Astrocyte (in vitro differentiated cells and primary cell): Measurements from ENCODE around the gene SEC63. TPM values are rescaled to one million over a fixed set of nuclear protein-coding genes. Genes with fewer than 3 reads are reported as not detected.

ENCODE experiments used
- DNase-seq: peaks from one replicate; pipeline ENCODE4 v3.0.0-alpha.2; 2010; ENCODE audit warnings: low read depth
- FAIRE-seq: peaks from 2 replicates; lab custom pipeline; 2011; peaks lifted over from hg19 to GRCh38; lab: Jason Lieb, UNC
- H2AFZ ChIP-seq: 2 replicates; pipeline ENCODE4 v1.6.0; 2012; ENCODE audit warnings: low read depth, low read length, inconsistent platforms
- H3K27ac ChIP-seq: 2 replicates; pipeline ENCODE4 v1.5.1; 2011; ENCODE audit warnings: low read depth, low read length, inconsistent platforms
- H3K27me3 ChIP-seq: 2 replicates; pipeline ENCODE4 v1.6.0; 2011; ENCODE audit warnings: low read length, inconsistent platforms; ENCODE audit not compliant: insufficient read depth
- H3K36me3 ChIP-seq: 2 replicates; pipeline ENCODE4 v1.5.1; 2011; ENCODE audit warnings: low read length, inconsistent platforms; ENCODE audit not compliant: insufficient read depth
- H3K4me1 ChIP-seq: 2 replicates; pipeline ENCODE4 v1.5.1; 2011; ENCODE audit warnings: low read length, inconsistent platforms; ENCODE audit not compliant: insufficient read depth
- H3K4me2 ChIP-seq: 2 replicates; pipeline ENCODE4 v1.6.0; 2012; ENCODE audit warnings: low read length, inconsistent platforms
- H3K4me3 ChIP-seq: 2 replicates; pipeline ENCODE4 v1.5.1; 2011; ENCODE audit warnings: low read depth, mild to moderate bottlenecking, low read length, inconsistent platforms; ENCODE audit not compliant: insufficient read depth
- H3K79me2 ChIP-seq: 2 replicates; pipeline ENCODE4 v1.6.0; 2012; ENCODE audit warnings: mild to moderate bottlenecking, low read length, inconsistent platforms; ENCODE audit not compliant: insufficient read depth
- H3K9ac ChIP-seq: 2 replicates; pipeline ENCODE4 v1.6.0; 2012; ENCODE audit warnings: mild to moderate bottlenecking, low read length, inconsistent platforms
- H3K9me3 ChIP-seq: 2 replicates; pipeline ENCODE4 v1.5.1; 2012; ENCODE audit warnings: low read depth, mild to moderate bottlenecking, low read length, inconsistent platforms; ENCODE audit not compliant: insufficient read depth
- H4K20me1 ChIP-seq: 2 replicates; pipeline ENCODE4 v1.6.0; 2012; ENCODE audit warnings: low read length, inconsistent platforms; ENCODE audit not compliant: insufficient read depth
- H3K27ac Mint-ChIP-seq: one replicate; pipeline ENCODE4 v1.8.0; 2021; ENCODE audit warnings: mild to moderate bottlenecking, mixed read lengths; ENCODE audit not compliant: unreplicated experiment
- H3K27me3 Mint-ChIP-seq: one replicate; pipeline ENCODE4 v1.8.0; 2021; ENCODE audit warnings: low read depth, mixed read lengths; ENCODE audit not compliant: unreplicated experiment
- H3K36me3 Mint-ChIP-seq: one replicate; pipeline ENCODE4 v1.8.0; 2021; ENCODE audit warnings: low read depth, mixed read lengths; ENCODE audit not compliant: unreplicated experiment
- H3K4me1 Mint-ChIP-seq: one replicate; pipeline ENCODE4 v1.8.0; 2021; ENCODE audit warnings: low read depth, mixed read lengths; ENCODE audit not compliant: unreplicated experiment
- H3K4me3 Mint-ChIP-seq: one replicate; pipeline ENCODE4 v1.8.0; 2021; ENCODE audit warnings: mild to moderate bottlenecking, moderate library complexity, mixed read lengths; ENCODE audit not compliant: unreplicated experiment
- H3K9me3 Mint-ChIP-seq: one replicate; pipeline ENCODE4 v1.8.0; 2021; ENCODE audit warnings: mild to moderate bottlenecking, mixed read lengths; ENCODE audit not compliant: unreplicated experiment
- EZH2 ChIP-seq: IDR thresholded peaks from 2 replicates; pipeline ENCODE4 v1.6.1; 2012; ENCODE audit warnings: mild to moderate bottlenecking, low read length, inconsistent platforms; ENCODE audit not compliant: insufficient read depth
- total RNA-seq: library from RNA; stranded (reverse); gene quantifications from 2 replicates; pipeline ENCODE4 v1.2.1, GENCODE V29; 2021
- TF ChIP-seq, protein P1 (sequence below): IDR thresholded peaks from 2 replicates; pipeline ENCODE4 v1.5.1; 2011; ENCODE audit warnings: low read depth, mild to moderate bottlenecking, inconsistent platforms, low read length, moderate library complexity; ENCODE audit not compliant: insufficient read depth

The SEC63 gene
- total RNA-seq, 1 donor from 2014 or later: 161 TPM

DNA sequence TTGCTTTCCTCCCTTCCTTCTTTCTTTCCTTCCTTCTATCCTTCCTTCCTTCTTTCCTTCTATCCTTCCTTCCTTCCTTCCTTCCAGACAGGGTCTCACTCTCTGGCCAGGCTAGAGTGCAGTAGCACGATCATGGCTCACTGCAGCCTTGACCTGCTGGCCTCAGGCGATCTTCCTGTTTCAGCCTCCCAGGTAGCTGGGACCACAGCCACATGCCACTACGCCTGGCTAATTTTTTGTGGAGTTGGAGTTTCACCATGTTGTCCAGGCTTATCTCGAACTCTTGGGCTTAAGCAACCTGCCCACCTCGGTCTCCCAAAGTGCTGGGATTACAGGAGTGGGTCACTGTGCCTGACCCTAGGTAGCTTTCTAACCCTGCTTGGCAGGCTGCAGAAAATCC lies 12.2 kb upstream of the SEC63 start:
- Mint-ChIP-seq H3K27me3 (peaks cover 9% of the 10 kb centered on the region), H3K27ac (no peak overlapping the region), H3K9me3 (no peaks in the 10 kb centered on the region), H3K4me3 (no peak overlapping the region), H3K36me3 (no peaks in the 10 kb centered on the region), H3K4me1 (no peaks in the 10 kb centered on the region)
- H2AFZ ChIP-seq: no peak overlapping the region
- H3K27me3 ChIP-seq: peaks cover 5% of the 10 kb centered on the region
- no peak overlapping the region for H3K4me2 ChIP-seq
- no peak for TF ChIP-seq EZH2
- TF ChIP-seq, protein P1, sequence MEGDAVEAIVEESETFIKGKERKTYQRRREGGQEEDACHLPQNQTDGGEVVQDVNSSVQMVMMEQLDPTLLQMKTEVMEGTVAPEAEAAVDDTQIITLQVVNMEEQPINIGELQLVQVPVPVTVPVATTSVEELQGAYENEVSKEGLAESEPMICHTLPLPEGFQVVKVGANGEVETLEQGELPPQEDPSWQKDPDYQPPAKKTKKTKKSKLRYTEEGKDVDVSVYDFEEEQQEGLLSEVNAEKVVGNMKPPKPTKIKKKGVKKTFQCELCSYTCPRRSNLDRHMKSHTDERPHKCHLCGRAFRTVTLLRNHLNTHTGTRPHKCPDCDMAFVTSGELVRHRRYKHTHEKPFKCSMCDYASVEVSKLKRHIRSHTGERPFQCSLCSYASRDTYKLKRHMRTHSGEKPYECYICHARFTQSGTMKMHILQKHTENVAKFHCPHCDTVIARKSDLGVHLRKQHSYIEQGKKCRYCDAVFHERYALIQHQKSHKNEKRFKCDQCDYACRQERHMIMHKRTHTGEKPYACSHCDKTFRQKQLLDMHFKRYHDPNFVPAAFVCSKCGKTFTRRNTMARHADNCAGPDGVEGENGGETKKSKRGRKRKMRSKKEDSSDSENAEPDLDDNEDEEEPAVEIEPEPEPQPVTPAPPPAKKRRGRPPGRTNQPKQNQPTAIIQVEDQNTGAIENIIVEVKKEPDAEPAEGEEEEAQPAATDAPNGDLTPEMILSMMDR: no peak
- H3K9ac ChIP-seq: no peak overlapping the region
- H3K9me3 ChIP-seq: no peaks in the 10 kb centered on the region
- H3K36me3 ChIP-seq: no peaks in the 10 kb centered on the region
- H3K4me1 ChIP-seq: no peaks in the 10 kb centered on the region
- no peak overlapping the region for H3K27ac ChIP-seq
- no peak overlapping the region for H3K4me3 ChIP-seq
- H3K79me2 ChIP-seq: no peaks in the 10 kb centered on the region
- no peaks in the 10 kb centered on the region for H4K20me1 ChIP-seq
- FAIRE-seq: no peak
- DNase-seq: no peak

DNA sequence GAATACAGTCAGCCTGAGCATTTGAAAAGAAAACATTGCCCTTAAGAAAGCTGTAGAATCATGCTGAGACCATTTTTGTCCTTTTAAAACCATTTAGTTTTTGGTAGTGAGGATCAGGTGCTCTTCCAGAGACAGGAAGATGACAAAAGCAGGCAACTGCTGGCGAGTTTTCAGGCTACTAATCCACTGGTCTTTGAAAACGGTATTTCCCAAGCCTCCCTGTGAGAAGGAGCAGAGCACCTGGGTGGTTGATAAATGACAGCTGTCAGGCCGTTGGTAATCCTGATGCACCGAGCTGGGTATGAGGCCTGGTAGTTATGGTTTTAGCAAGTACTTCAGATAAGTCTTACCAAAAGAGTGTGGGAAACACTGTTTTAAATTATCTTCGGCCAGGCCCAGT lies 10.1 kb upstream of the SEC63 start:
- DNase-seq: no peak
- FAIRE-seq: no peak
- no peak overlapping the region for H3K27ac ChIP-seq
- Mint-ChIP-seq H3K4me1 (peaks cover 2% of the 10 kb centered on the region), H3K4me3 (no peak overlapping the region), H3K9me3 (peaks cover 4% of the 10 kb centered on the region), H3K27ac (no peak overlapping the region), H3K36me3 (peaks cover 2% of the 10 kb centered on the region), H3K27me3 (peaks cover 3% of the 10 kb centered on the region)
- no peaks in the 10 kb centered on the region for H3K4me1 ChIP-seq
- H3K9me3 ChIP-seq: no peaks in the 10 kb centered on the region
- H3K4me2 ChIP-seq: no peak overlapping the region
- no peaks in the 10 kb centered on the region for H3K36me3 ChIP-seq
- peaks cover 3% of the 10 kb centered on the region for H3K27me3 ChIP-seq
- no peak overlapping the region for H3K4me3 ChIP-seq
- TF ChIP-seq, protein P1: no peak
- no peak for TF ChIP-seq EZH2
- no peaks in the 10 kb centered on the region for H3K79me2 ChIP-seq
- H4K20me1 ChIP-seq: no peaks in the 10 kb centered on the region
- no peak overlapping the region for H2AFZ ChIP-seq
- H3K9ac ChIP-seq: no peak overlapping the region

DNA sequence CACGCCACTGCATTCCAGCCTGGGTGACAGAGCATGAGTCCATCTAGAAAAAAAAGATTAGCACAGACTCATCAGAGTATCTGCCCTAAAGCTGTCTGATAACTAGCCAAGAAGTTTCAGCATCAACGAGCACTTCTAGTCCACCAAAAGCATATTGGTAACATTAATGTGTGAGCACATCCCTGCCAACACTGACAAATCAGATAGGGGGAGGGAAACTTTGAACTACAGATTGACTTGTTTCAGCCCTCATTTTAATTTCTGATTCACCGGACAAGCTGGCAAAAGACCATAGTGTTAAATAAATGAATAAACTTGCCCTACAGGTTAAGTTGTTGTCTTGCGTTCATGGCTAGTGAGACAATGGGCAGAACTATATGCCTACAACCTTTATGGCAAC lies 7.7 kb upstream of the SEC63 start:
- Histone ChIP-seq H4K20me1 (no peaks in the 10 kb centered on the region), H3K4me3 (no peak overlapping the region), H3K27ac (no peak overlapping the region), H2AFZ (no peak overlapping the region), H3K9me3 (no peaks in the 10 kb centered on the region), H3K36me3 (no peaks in the 10 kb centered on the region), H3K27me3 (no peaks in the 10 kb centered on the region), H3K79me2 (no peaks in the 10 kb centered on the region), H3K4me2 (no peak overlapping the region), H3K4me1 (no peaks in the 10 kb centered on the region), H3K9ac (no peak overlapping the region)
- TF ChIP-seq, protein P1: no peak
- TF ChIP-seq EZH2: no peak
- H3K9me3 Mint-ChIP-seq: peaks cover 4% of the 10 kb centered on the region
- peaks cover 2% of the 10 kb centered on the region for H3K36me3 Mint-ChIP-seq
- H3K4me1 Mint-ChIP-seq: peaks cover 7% of the 10 kb centered on the region
- DNase-seq: peak; percentile 23
- no peak overlapping the region for H3K4me3 Mint-ChIP-seq
- no peaks in the 10 kb centered on the region for H3K27me3 Mint-ChIP-seq
- no peak for FAIRE-seq
- no peak overlapping the region for H3K27ac Mint-ChIP-seq
